Parietal lobe (tissue), 2 donors: Measurements from ENCODE around the gene CELSR3. TPM values are rescaled to one million over a fixed set of nuclear protein-coding genes. Genes with fewer than 3 reads are reported as not detected.

Experiments
- small RNA-seq: library from RNA; depleted of rRNA; stranded (forward); fragments of <200 nt; gene quantifications from one replicate; pipeline ENCODE3, GENCODE V24; 2014; ENCODE audit warnings: low replicate concordance
- total RNA-seq: library from RNA; depleted of rRNA; stranded (reverse); fragments of >200 nt; gene quantifications from one replicate; pipeline ENCODE4 v1.2.3, GENCODE V29; 2014

Gene CELSR3
- total RNA-seq, result 67.9 TPM

GRCh38 chr3:48662753-48663488, at the start of gene CELSR3:
TSS of gene CELSR3 (minus strand) at chr3:48662886. CDS start at chr3:48662634, 252 bp downstream.

GRCh38 chr3:48685603-48686511, 23.2 kb upstream of the CELSR3 start, which contains the start of gene NCKIPSD:
TSS of gene NCKIPSD (minus strand) at chr3:48685915. CDS start at chr3:48685807, 108 bp downstream.

DNA sequence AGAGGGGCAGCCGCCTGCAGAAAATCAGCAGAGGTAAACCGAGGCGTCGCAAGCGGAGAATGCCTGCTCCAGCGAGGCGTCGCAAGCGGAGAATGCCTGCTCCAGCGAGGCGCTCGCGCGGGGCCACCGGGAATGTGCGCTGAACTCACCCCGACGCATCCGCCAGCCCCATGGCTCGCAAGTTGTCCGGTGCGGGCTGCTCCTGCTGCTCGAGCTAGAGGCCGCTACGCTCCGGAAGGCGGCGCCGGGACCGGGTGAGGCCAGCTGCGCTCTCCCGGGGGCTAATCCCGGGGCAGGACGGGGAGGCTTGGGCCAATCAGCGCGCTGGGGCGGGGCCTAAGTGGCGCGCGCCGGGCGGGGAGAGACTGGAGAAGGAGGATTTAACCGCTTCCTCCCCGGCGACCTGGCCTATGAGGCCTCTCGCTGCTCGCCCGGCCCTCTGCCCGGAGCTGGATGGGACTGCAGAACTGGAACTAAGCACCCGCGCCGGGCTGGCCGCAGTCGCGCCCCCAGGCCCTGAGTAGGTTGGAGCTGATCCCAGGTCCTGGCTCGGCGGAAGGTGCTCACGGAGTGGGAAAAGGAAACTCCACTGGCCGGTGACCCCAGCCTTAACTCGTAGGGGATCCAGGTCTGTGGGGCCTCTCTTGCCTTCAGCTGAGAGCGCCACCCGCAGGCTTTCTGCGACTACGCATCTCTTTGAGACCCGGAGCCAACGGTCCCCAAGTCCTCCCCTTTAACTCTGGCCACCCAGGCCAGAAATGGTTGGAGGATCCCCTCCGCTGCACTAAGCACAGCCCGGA, 27.3 kb downstream of the CELSR3 start, which contains the start of gene SLC26A6:
TSS of gene SLC26A6 (minus strand) at position 240 of the 800 bp plus-strand sequence. CDS start at position 172, 68 bp downstream.

GRCh38 chr3:48621461-48621869, 41.2 kb downstream of the CELSR3 start, which contains the start of gene TMEM89:
TSS of gene TMEM89 (minus strand) at chr3:48621769. CDS start at chr3:48621756, 13 bp downstream.

DNA sequence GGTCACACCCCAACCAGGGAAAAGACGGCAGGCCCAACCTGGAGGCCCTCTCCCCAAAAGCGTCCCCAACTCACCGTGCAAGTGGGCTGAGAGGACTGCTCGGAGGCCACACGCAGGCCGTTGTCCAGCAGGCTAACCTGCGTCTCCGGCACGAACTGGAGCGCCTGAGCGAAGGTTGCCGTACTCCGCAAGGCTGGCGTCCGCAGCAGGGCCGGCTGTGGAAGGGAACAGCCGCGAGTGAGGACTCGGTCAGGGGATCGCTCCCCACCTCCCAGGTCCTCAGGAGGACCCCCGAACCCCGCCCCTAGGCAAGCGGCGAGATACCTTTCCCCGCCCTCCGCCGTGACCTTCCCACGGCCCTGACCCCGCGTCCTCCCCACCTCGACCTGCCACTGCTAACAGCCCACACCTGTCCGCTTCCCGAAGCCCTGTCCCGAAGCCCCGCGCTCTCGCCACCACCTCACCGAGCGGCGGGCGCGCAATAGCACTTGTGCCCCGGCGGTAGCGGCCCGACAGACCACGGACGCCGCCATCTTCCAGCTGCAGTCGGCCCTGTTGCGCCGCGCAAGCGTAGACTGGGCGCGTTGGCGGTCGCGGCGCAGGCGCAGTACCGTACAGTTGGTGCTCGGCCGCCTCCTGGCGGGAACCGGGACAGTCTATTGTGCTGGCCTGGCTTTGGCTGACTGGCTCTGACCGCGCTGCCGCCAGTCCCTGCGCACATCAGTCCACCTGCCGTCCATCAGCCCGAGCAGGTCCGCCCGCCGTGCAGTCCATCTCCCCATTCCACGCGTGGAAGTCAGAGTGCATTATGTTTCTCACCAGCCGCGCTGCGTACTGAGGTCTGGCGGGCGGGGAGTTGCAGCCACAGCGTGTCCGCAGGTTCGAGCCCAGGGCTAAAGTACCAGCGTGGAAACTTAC, 53.3 kb downstream of the CELSR3 start, which contains the start of gene UQCRC1:
TSS of gene UQCRC1 (minus strand) at position 559 of the 918 bp plus-strand sequence. CDS start at position 533, 26 bp downstream.

GRCh38 chr3:48595075-48595525, 67.6 kb downstream of the CELSR3 start, which contains the start of gene COL7A1:
TSS of gene COL7A1 (minus strand) at chr3:48595329. CDS start at chr3:48595159, 170 bp downstream.

Small RNA genes lying within 50 kb of the gene (small RNA-seq; reads per million reads assigned to genes)
- not detected for gene AC141002.1

Other genes with a start within 250 kb of the CELSR3 start
- 152 TPM for gene PLXNB1, start 232.8 kb downstream of the CELSR3 start, total RNA-seq
- 6.9 TPM for gene CCDC51, start 222.8 kb downstream of the CELSR3 start, total RNA-seq
- 80.4 TPM for gene TMA7, start 222.6 kb downstream of the CELSR3 start, total RNA-seq
- gene ATRIP, start 216.1 kb downstream of the CELSR3 start, total RNA-seq, result 9.7 TPM
- 64.8 TPM for gene SHISA5, start 158.7 kb downstream of the CELSR3 start, total RNA-seq
- 33.2 TPM for gene PFKFB4, start 106.1 kb downstream of the CELSR3 start, total RNA-seq
- gene UCN2, start 99.1 kb downstream of the CELSR3 start, total RNA-seq, result not detected
- 4.1 TPM for gene COL7A1, start 67.6 kb downstream of the CELSR3 start, total RNA-seq
- gene UQCRC1, start 53.2 kb downstream of the CELSR3 start, total RNA-seq, result 145 TPM
- not detected for gene TMEM89, start 41.1 kb downstream of the CELSR3 start, total RNA-seq
- gene SLC26A6, start 27.4 kb downstream of the CELSR3 start, total RNA-seq, result 8.8 TPM
- 18.5 TPM for gene NCKIPSD, start 23.0 kb upstream of the CELSR3 start, total RNA-seq
- 147 TPM for gene IP6K2, start 54.3 kb upstream of the CELSR3 start, total RNA-seq
- 26.3 TPM for gene PRKAR2A, start 185.0 kb upstream of the CELSR3 start, total RNA-seq
- gene SLC25A20, start 236.0 kb upstream of the CELSR3 start, total RNA-seq, result 7.2 TPM